RPMI8226 (cell line): ENCODE measurements around the gene PGAP2.
"Not testable (repeated sequence)": the region's sequence is repeated elsewhere in the genome, so short reads cannot be mapped to it uniquely, and the experiment has no call there.

Experiments used
- DNase-seq: peaks from one replicate; pipeline ENCODE4 v3.0.0-alpha.2; 2015

Gene PGAP2

DNA sequence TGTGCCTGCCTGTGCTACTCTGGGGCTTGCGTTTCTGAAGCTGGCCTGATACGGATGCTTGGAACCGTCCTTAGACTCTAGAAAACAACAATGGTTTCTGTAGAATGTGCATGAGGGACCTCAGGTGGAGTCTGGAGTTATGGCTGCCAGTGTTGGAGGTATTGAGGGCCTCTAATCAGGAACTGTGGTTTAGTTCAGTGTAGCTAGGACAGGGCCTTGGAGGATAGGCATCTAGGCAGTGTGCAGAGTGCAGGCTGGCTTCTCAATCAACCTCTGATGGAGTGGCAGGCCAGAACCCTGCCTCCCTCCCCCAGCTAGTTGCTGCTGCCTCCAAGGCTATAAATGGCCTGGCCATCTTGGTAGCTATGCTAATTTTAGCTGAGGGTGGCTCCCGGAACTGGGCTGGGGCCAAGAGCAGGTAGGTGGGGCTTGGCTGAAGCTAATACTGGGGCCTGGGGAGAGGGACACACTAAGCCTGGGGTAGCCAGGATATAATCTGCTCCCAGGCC lies 51.1 kb downstream of the PGAP2 start:
- peak; percentile 81 for DNase-seq

DNA sequence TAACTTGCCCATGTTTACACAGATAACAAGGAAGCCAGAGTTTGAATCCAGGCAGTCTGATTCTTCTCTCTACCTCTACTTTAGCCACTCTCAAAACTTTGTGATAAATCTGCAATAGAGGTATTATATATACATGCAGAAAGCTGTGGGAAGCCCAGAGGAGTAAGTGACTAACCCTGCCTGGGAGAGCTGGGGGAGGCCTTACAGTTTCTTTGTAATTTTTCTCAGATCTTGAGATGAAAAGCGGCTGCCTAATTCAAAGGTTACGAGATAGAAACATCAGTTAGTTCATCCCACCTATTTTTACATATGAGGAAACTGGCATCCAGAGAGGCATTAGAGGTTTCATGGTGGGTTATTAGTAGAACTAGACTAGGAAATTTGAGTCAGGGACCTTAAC lies 52.0 kb downstream of the PGAP2 start:
- no peak for DNase-seq

DNA sequence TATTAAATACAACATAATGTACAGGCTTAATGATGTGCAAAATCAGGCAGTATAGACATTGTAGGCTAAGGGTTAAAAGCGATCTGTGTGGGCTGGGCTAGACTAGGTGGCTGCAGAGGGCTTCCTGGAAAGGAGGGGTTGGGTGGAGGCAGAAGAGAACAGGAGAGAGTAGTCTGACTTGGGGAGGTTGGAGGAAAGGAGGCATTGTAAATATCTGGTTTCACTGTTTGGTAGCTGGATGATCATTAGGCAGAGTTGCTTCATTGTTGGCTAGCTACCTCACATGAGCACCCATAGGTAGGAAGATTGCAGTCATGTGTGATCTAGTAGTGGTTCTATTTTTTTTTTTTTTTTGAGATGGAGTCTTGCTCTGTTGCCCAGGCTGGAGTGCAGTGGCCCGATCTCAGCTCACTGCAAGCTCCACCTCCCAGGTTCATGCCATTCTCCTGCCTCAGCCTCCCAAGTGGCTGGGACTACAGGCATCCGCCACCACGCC lies 52.6 kb downstream of the PGAP2 start:
- DNase-seq: not testable (repeated sequence)

DNA sequence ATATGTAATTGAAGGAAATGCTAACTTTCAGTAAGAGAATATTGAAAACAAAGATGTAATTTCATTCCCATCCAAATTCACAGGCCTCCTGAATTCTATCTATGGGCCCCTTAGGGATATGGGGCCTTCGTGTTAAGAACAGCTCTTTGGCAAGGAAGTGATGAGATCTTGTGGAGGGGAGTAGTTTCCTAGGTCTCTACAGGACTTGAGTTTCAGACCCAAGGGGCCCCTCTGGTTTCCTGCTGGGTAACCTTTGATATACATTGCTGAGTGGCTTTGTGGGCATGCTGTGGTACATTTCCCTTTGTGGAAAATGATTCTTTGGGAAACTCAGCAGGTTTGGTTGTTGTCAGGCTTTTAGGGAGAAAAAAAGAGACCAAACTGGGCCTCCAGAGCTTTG lies 53.3 kb downstream of the PGAP2 start:
- no peak for DNase-seq

DNA sequence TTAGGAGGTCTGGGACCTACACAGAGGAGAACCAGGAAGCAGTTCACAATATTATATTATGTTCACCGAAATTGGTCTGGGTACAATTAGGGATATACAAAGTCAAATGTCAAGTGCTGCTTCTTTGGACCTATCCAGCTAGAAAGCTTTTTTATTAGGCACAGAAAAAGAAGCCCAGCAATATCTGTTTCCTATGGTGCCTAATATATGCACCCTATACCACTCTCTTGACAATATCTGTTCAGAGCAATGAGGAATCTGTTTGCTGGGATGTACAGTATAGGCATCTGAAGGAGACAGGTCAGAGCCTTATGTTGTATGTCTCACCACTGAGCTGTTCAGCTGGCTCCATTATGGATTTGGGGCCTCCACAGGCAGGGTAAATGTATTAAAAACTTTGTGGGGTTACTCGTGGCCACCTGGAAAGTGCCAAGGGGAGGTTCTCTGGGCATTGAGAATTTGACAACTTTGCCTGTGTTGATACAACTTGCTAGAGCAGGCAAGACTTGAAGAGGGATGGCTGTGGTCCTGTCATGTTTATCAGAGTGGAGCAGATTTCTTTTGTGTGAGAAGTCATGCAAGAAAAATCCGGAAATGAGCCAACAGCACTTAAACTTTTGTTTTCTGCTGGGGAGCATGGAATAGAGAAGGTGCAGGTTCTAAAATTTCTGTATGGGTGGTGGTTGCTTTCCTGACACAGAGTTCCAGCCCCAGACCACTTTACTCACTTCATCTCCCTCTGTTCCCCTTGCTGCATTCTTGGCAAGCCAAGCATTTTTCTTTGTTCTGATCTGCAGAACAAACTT lies 57.2 kb downstream of the PGAP2 start:
- DNase-seq: peak; percentile 26

DNA sequence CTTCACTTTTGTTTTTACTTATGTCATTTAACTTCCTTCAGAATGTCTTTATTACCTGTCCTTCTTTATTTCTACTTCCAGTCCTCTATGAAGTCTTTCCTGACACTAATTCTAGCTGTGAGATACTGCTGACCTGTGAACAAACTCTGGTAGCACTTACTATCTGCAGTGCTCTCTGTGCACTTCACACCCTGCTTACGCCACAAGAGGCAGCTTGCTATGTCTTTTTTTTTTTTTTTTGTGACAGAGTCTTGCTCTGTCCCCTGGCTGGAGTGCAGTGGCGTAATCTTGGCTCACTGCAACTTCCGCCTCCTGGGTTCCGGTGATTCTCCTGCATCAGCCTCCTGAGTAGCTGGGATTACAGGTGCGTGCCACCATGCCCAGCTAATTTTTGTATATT lies 57.8 kb downstream of the PGAP2 start:
- peak; percentile 41 for DNase-seq

DNA sequence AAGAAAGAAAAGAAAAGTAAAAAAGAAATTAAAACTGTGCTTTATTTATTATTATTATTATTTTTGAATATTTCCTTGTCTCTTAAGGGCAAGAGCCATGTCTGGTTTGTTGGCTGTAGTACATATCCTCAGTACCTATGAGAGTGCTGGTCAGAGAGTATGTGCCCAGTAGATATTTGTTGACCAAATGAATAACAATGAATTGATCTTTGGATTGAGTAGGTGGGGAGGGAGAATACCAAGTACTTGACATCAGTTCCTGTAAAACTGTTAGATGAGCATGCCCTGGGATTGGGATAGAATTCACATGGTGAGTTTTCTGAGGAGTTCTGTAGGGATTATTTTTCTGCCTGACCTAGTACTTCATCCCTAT lies 58.5 kb downstream of the PGAP2 start:
- DNase-seq: no peak

DNA sequence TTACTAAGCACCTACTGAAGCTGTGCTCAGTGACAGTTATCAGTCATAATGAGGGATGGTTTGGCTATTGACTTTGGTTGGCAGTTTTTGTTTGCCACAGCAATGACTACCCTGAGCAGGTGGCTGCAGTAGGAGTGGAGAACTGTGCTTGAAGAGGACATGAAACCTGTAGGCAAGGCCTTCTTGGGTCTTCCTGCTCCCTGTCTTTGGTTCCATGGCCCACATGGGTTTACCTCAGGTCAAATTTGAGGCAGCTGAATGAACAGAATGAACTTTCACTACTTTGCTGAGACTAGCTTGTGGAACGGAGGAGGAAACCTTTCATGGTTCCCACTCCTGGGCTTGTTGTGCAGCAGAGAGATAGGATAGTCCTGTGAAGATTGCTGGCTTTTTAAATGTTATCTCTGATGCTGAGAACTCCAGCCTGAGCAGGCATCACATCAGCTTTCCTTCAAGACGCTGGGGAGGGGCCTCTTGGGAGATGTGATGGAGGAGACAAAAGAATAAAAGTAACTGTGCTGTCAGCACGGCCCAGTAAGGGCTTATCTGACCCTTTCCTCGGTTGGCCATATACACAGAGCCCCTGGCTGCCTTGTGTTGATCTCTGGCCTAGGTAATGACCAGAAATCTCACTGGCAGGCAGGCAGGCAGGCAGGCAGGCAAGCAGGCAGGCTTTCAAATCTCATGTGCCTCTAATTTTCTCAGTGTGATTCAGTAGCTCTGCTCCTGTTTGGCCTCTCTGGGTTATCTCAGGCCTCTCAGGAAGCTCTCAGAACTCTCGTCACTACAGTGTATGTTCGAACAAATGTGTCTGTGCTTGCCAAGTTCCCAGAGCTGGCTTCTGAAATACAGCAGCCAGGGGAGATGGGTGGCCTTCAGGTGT lies 59.1 kb downstream of the PGAP2 start:
- peak; percentile 68 for DNase-seq

DNA sequence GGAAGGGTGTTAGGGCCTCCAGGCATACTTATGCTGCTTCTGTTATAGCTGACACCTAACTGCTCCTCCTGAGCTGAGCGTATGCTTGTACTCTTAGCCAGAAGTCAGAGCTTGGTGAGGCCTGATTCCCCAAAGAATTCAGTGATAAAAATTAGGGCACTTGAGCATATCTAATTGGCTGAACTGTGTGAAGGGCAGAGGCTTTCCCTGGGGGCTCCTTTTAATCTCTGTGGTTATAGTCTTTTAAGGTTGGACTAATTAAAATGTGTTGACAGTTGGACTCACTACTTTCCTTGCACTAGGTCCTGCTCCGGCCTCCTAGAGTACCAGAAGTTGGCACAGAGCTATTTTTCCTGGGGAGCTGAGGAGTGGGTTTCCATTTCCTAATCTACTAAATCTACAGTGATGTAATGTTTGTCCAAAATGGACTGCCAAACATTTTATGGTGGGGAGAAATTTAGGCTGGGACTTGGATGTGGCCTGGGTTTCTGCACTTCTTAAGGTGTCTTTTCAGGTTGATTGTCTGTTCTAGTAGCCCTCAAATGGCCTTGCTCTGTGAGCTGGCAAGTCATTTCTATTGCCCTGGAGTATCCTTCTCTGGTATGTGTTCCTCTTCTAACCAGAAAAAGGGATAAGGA lies 65.5 kb downstream of the PGAP2 start:
- DNase-seq: no peak
